ENCODE data around the gene KRT39.
"Not testable (repeated sequence)": the region's sequence is repeated elsewhere in the genome, so short reads cannot be mapped to it uniquely, and the experiment has no call there.

Gene KRT39

GRCh38 chr17:40938981-40939380 lies 27.8 kb downstream of the KRT39 start:
- no peak for DNase-seq (ENCODE audit: low read depth)

- no peak for DNase-seq (ENCODE audit: low read depth)
Observed at GRCh38 chr17:40937384-40937819, 29.3 kb downstream of the KRT39 start, which contains the start of gene KRT23. KRT23 (minus strand) TSS chr17:40937646; CDS start chr17:40936603, 1,043 bp downstream.

- no peak for DNase-seq (ENCODE audit: low read depth)
Observed at GRCh38 chr17:40936976-40937375, 29.8 kb downstream of the KRT39 start.

GRCh38 chr17:40936437-40936971 lies 30.2 kb downstream of the KRT39 start:
- DNase-seq (ENCODE audit: low read depth) = no peak

GRCh38 chr17:40935624-40936023 lies 31.1 kb downstream of the KRT39 start:
- no peak for DNase-seq (ENCODE audit: low read depth)

- no peak for DNase-seq (ENCODE audit: low read depth)
Observed at GRCh38 chr17:40932608-40933007, 34.1 kb downstream of the KRT39 start.

- DNase-seq (ENCODE audit: low read depth) = no peak
Observed at GRCh38 chr17:40931311-40931710, 35.4 kb downstream of the KRT39 start.

GRCh38 chr17:40926341-40926740 lies 40.4 kb downstream of the KRT39 start:
- no peak for DNase-seq (ENCODE audit: low read depth)

- DNase-seq (ENCODE audit: low read depth) = no peak
Observed at GRCh38 chr17:40922239-40922638, 44.5 kb downstream of the KRT39 start.

- DNase-seq (ENCODE audit: low read depth) = no peak
Observed at GRCh38 chr17:40921026-40921425, 45.7 kb downstream of the KRT39 start.

- DNase-seq (ENCODE audit: low read depth) = not testable (repeated sequence)
Observed at GRCh38 chr17:40917116-40917515, 49.6 kb downstream of the KRT39 start.

GRCh38 chr17:40916366-40916765 lies 50.4 kb downstream of the KRT39 start:
- DNase-seq (ENCODE audit: low read depth) = no peak

GRCh38 chr17:40915721-40916256 lies 51.0 kb downstream of the KRT39 start:
- DNase-seq (ENCODE audit: low read depth) = no peak

GRCh38 chr17:40915199-40915661 lies 51.5 kb downstream of the KRT39 start:
- DNase-seq (ENCODE audit: low read depth) = peak; percentile 92

- no peak for DNase-seq (ENCODE audit: low read depth)
Observed at GRCh38 chr17:40914075-40914855, 52.5 kb downstream of the KRT39 start.

GRCh38 chr17:40912486-40913210 lies 54.1 kb downstream of the KRT39 start:
- no peak for DNase-seq (ENCODE audit: low read depth)

GRCh38 chr17:40910441-40910841 lies 56.3 kb downstream of the KRT39 start:
- DNase-seq (ENCODE audit: low read depth) = no peak

- no peak for DNase-seq (ENCODE audit: low read depth)
Observed at GRCh38 chr17:40909755-40910154, 57.0 kb downstream of the KRT39 start.

GRCh38 chr17:40909351-40909750 lies 57.4 kb downstream of the KRT39 start:
- peak; percentile 89 for DNase-seq (ENCODE audit: low read depth)

Data from HS-5 (cell line).